K562 (cell line): ENCODE data around the gene ANO6. TPM values are rescaled to one million over a fixed set of nuclear protein-coding genes. Genes with fewer than 3 reads are reported as not detected.

Experiments
- ATAC-seq: fragments of 200-7000 bp; cut with Tn5 transposase; 3 replicates; pipeline ENCODE4 v1.9.1; 2020; ENCODE audit warnings: moderate library complexity
- BruUV-seq: library from RNA; stranded (reverse); fragments of 400-500 nt; replicated peaks from 2 replicates; lab custom pipeline; 2021; lab: Mats Ljungman, UMichigan
- CTCF ChIA-PET: fragments of 300-600 bp; formaldehyde crosslinking; extraction: SDS; loops from one replicate; lab custom pipeline; 2021; ENCODE audit warnings: low intra/inter-chr PET ratio; lab: Yijun Ruan, JAX
- POLR2A ChIA-PET: fragments of 300-600, 350-650 bp; sonication (Branson Sonifier 250); formaldehyde crosslinking; extraction: SDS; loops from one replicate; lab custom pipeline; 2021; ENCODE audit warnings: antibody characterized with exemption, inconsistent platforms; lab: Yijun Ruan, JAX
- DNase-seq, 4 experiments: peaks; one replicate each; pipeline versions ENCODE4 v3.0.0 to v3.0.0-alpha.2; 2011 to 2018; ENCODE audit warnings: low spot score in 3 of 4, mixed read lengths in 3 of 4; ENCODE audit errors: extremely low read depth in 1 of 4
- FAIRE-seq: peaks from 2 replicates; lab custom pipeline; 2011; peaks lifted over from hg19 to GRCh38; lab: Jason Lieb, UNC
- H2AFZ ChIP-seq: 2 replicates; pipeline ENCODE4 v1.6.0; 2011; ENCODE audit warnings: low read depth, low read length, control low read depth, inconsistent platforms
- H3K27ac ChIP-seq: fragments of 200-600 bp; 3 replicates; pipeline ENCODE4 v1.8.0; 2011; ENCODE audit warnings: low read depth, mild to moderate bottlenecking, control low read depth, inconsistent platforms, low read length, moderate library complexity, mixed read lengths; ENCODE audit errors: extremely low read depth
- H3K27me3 ChIP-seq, 2 experiments: fragments of 300-600 bp in 1 of 2; 2 replicates in 1 of 2; 3 replicates in 1 of 2; pipeline versions ENCODE4 v1.6.0 to v1.8.0; 2011; ENCODE audit warnings: inconsistent platforms in 2 of 2, low read length in 2 of 2, mild to moderate bottlenecking in 1 of 2, mixed read lengths in 1 of 2, moderate library complexity in 1 of 2; ENCODE audit not compliant: control insufficient read depth in 2 of 2, insufficient read depth in 2 of 2
- H3K36me3 ChIP-seq: fragments of 300-600 bp; 3 replicates; pipeline ENCODE4 v1.8.0; 2011; ENCODE audit warnings: mild to moderate bottlenecking, low read length, inconsistent platforms; ENCODE audit not compliant: control insufficient read depth, insufficient read depth
- H3K4me1 ChIP-seq, 2 experiments: fragments of 200-600 bp in 1 of 2; replicated peaks in 1 of 2; 2 replicates in 1 of 2; 3 replicates in 1 of 2; pipeline versions ENCODE4 v1.5.1 to v1.8.0; 2011; ENCODE audit warnings: inconsistent platforms in 2 of 2, low read length in 2 of 2, mild to moderate bottlenecking in 1 of 2, mixed read lengths in 1 of 2, moderate library complexity in 1 of 2; ENCODE audit not compliant: control insufficient read depth in 2 of 2, insufficient read depth in 2 of 2
- H3K4me2 ChIP-seq: 2 replicates; pipeline ENCODE4 v1.6.1; 2011; ENCODE audit warnings: low read length, control low read depth, inconsistent platforms, mixed read lengths; ENCODE audit not compliant: insufficient read depth
- H3K4me3 ChIP-seq: fragments of 200-600 bp; sonication (generic), shearing (Covaris generic); 2 replicates; pipeline ENCODE4 v1.5.1; 2016; ENCODE audit warnings: control low read depth, inconsistent platforms
- H3K79me2 ChIP-seq: fragments of 200-600 bp; 3 replicates; pipeline ENCODE4 v1.8.0; 2011; ENCODE audit warnings: low read length, inconsistent platforms; ENCODE audit not compliant: control insufficient read depth, insufficient read depth
- H3K9ac ChIP-seq, 2 experiments: 2 replicates each; pipeline versions ENCODE4 v1.6.0 to v1.6.1; 2011; ENCODE audit warnings: low read depth in 2 of 2, low read length in 2 of 2, control low read depth in 1 of 2, inconsistent platforms in 1 of 2, mild to moderate bottlenecking in 1 of 2, mixed read lengths in 1 of 2; ENCODE audit not compliant: insufficient read depth in 1 of 2
- H3K9me1 ChIP-seq: one replicate; pipeline ENCODE4 v1.6.0; 2011; ENCODE audit warnings: inconsistent platforms, mild to moderate bottlenecking, low read length, moderate library complexity; ENCODE audit not compliant: control insufficient read depth, insufficient read depth
- H3K9me3 ChIP-seq: replicated peaks from 2 replicates; pipeline ENCODE4 v1.5.1; 2011; ENCODE audit warnings: low read depth, low read length, inconsistent platforms; ENCODE audit not compliant: control insufficient read depth, insufficient read depth
- H4K20me1 ChIP-seq: replicated peaks from 2 replicates; pipeline ENCODE4 v1.6.1; 2011; ENCODE audit warnings: low read length, inconsistent platforms, mixed read lengths; ENCODE audit not compliant: control insufficient read depth, insufficient read depth
- CCAR2 ChIP-seq: fragments of 200-400 bp; formaldehyde crosslinking; IDR thresholded peaks from 2 replicates; pipeline ENCODE4 v1.6.1; 2017; ENCODE audit warnings: mild to moderate bottlenecking, low read depth, low read length
- CREB1 ChIP-seq, 2 experiments: sonication (generic) in 1 of 2; formaldehyde crosslinking in 1 of 2; IDR thresholded peaks; 2 replicates each; pipeline versions ENCODE4 v1.6.1 to v1.8.0; 2012 to 2022; ENCODE audit warnings: inconsistent platforms in 1 of 2, mild to moderate bottlenecking in 1 of 2, missing genetic modification reagents in 1 of 2, moderate library complexity in 1 of 2
- GATAD2A ChIP-seq: fragments of 450-650 bp; IDR thresholded peaks from 2 replicates; pipeline ENCODE4 v1.6.1; 2017
- HDAC2 ChIP-seq: fragments of 450-650 bp; IDR thresholded peaks from 2 replicates; pipeline ENCODE4 v1.6.1; 2016; ENCODE audit warnings: mild to moderate bottlenecking
- MBD2 ChIP-seq: sonication (generic); IDR thresholded peaks from 2 replicates; pipeline ENCODE4 v1.6.1; 2016; ENCODE audit warnings: low read depth, borderline replicate concordance
- POLR2AphosphoS5 ChIP-seq: IDR thresholded peaks from 2 replicates; pipeline ENCODE4 v1.6.1; 2011; ENCODE audit warnings: mild to moderate bottlenecking, low read depth, low read length, moderate library complexity; ENCODE audit not compliant: control insufficient read depth, insufficient read depth
- RBFOX2 ChIP-seq: fragments of 200-400 bp; formaldehyde crosslinking; IDR thresholded peaks from 2 replicates; pipeline ENCODE4 v1.6.1; 2017; ENCODE audit warnings: low read depth, mild to moderate bottlenecking, low read length, moderate library complexity
- RBM25 ChIP-seq: fragments of 200-400 bp; formaldehyde crosslinking; IDR thresholded peaks from 2 replicates; pipeline ENCODE4 v1.6.1; 2018; ENCODE audit warnings: low read length, low read depth, moderate library complexity; ENCODE audit not compliant: severe bottlenecking
- SP1 ChIP-seq: sonication (generic); formaldehyde crosslinking; IDR thresholded peaks from 2 replicates; pipeline ENCODE4 v1.8.1; 2022; ENCODE audit warnings: mild to moderate bottlenecking, missing genetic modification reagents
- STAT5B ChIP-seq: fragments of 250-450 bp; sonication (Bioruptor Pico); IDR thresholded peaks from 2 replicates; pipeline ENCODE4 v1.8.0; 2021; ENCODE audit warnings: mild to moderate bottlenecking, inconsistent platforms
- TFE3 ChIP-seq: fragments of 450-650 bp; formaldehyde crosslinking; IDR thresholded peaks from 2 replicates; pipeline ENCODE4 v1.4.0; 2020; ENCODE audit warnings: mild to moderate bottlenecking, mixed read lengths
- ZSCAN29 ChIP-seq: fragments of 450-650 bp; IDR thresholded peaks from 2 replicates; pipeline ENCODE4 v1.6.1; 2017
- WGBS: fragments of 100-300 bp; shearing (Covaris generic); methylation state at CpG from one replicate; pipeline ENCODE4 v1.1.6; 2016; ENCODE audit warnings: low coverage, mixed read lengths; ENCODE audit not compliant: insufficient coverage; ENCODE audit errors: missing lambda C conversion rate; 5-methylcytosine and 5-hydroxymethylcytosine counted together
- in situ Hi-C: fragments of 300-500 bp; cut with MboI; formaldehyde crosslinking; loops from 4 replicates; pipeline ENCODE4 v1.15.0; 2018; ENCODE audit warnings: inconsistent platforms, mixed read lengths
- intact Hi-C: fragments of 100-400 bp; cut with micrococcal nuclease; formaldehyde crosslinking; loops from 2 replicates; pipeline ENCODE4 v1.14.2; 2022
- polyA plus RNA-seq, 8 experiments: library from polyadenylated mRNA; depleted of rRNA in 4 of 8; stranded (reverse) in 5 of 8; unstranded in 3 of 8; fragments of >200 nt; fragmentation: Nextera tagmentation in 2 of 8; fragmentation: Illumina TruSeq in 1 of 8; extraction: Ambion mirVana in 2 of 8; extraction: Trizol in 1 of 8; gene quantifications; 2 replicates each; pipeline versions ENCODE4 v1.2.1 to v1.2.3, GENCODE V29; 2011 to 2014; ENCODE audit warnings: inconsistent platforms in 1 of 8, missing spikeins in 1 of 8
- total RNA-seq, 7 experiments: library from RNA; depleted of rRNA in 6 of 7; stranded (reverse); fragments of >200 nt in 6 of 7; fragmentation: Illumina TruSeq in 2 of 7; extraction: Trizol in 2 of 7; gene quantifications; 2 replicates each; pipeline versions ENCODE4 v1.2.1 to v1.2.3, GENCODE V29; 2011 to 2021; ENCODE audit warnings: low replicate concordance in 1 of 7
- TF ChIP-seq, protein P1 (sequence below): fragments of 450-650 bp; IDR thresholded peaks from 2 replicates; pipeline ENCODE4 v1.6.1; 2014; ENCODE audit warnings: low read depth, mild to moderate bottlenecking, moderate library complexity, borderline replicate concordance

Gene ANO6
- total and polyA plus RNA-seq, 9 of the 15 experiments (the other 6 are each of a cell fraction or from before 2014, with no cell fraction given) = 3.5 to 24.7 (median 20.3) TPM

GRCh38 chr12:45427042-45427441, 211.1 kb downstream of the ANO6 start (continued):
- TF ChIP-seq, protein P1, sequence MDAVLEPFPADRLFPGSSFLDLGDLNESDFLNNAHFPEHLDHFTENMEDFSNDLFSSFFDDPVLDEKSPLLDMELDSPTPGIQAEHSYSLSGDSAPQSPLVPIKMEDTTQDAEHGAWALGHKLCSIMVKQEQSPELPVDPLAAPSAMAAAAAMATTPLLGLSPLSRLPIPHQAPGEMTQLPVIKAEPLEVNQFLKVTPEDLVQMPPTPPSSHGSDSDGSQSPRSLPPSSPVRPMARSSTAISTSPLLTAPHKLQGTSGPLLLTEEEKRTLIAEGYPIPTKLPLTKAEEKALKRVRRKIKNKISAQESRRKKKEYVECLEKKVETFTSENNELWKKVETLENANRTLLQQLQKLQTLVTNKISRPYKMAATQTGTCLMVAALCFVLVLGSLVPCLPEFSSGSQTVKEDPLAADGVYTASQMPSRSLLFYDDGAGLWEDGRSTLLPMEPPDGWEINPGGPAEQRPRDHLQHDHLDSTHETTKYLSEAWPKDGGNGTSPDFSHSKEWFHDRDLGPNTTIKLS = no peak
- no peak for TF ChIP-seq RBM25
- no peak for TF ChIP-seq CCAR2
- no peak for TF ChIP-seq STAT5B (CRISPR knock-in tag)
- TF ChIP-seq SP1 (CRISPR knock-in tag) = no peak
- no peak for TF ChIP-seq GATAD2A
- no peak for TF ChIP-seq ZSCAN29
- no peak for TF ChIP-seq HDAC2
- TF ChIP-seq POLR2AphosphoS5 = no peak
- TF ChIP-seq MBD2 = no peak
- TF ChIP-seq CREB1 (IDR thresholded peaks at IDR 0.05) = no peak
- no peak for TF ChIP-seq CREB1 (CRISPR knock-in tag; IDR thresholded peaks at IDR 0.05)

DNA sequence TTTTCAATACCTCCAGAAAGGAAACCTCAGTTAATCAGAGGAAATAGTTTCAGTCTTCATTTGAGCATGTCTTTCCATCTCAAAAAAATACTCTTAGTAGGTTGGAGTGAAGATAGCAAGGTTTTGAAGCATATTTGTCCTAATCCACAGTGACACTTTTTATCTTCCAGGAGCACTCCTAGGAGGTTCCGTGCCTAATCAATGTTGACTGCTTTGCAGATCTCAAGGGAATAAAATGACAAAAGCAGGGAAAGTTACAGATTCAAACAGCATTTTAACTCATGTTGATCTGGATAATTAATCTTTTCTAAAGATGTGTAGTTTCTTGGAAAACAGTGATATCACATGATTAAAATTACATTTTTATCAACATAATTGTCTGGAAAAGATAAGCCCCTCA, 213.9 kb downstream of the ANO6 start:
- Histone ChIP-seq H3K4me2 (no peak overlapping the region), H3K9me1 (no peaks in the 10 kb centered on the region), H3K9me3 (no peaks in the 10 kb centered on the region), H3K4me1 (no peaks in the 10 kb centered on the region), H3K27ac (no peak overlapping the region), H3K36me3 (peaks cover 12% of the 10 kb centered on the region; the same call in 2 of the 3 replicates), H3K4me3 (no peak overlapping the region), H3K9ac (no peak overlapping the region), H3K79me2 (no peaks in the 10 kb centered on the region), H3K27me3 (no peaks in the 10 kb centered on the region), H2AFZ (no peak overlapping the region), H4K20me1 (no peaks in the 10 kb centered on the region)
- in situ Hi-C loops = no loop called here
- DNase-seq = no peak
- no peak for FAIRE-seq
- ATAC-seq = no peak
- TF ChIP-seq RBFOX2 (no peak), TFE3 (peak; percentile 36; the same call in 1 of the 2 replicates)
- BruUV-seq = no TSS peak
- ChIA-PET CTCF (no interaction called here), POLR2A (no interaction called here)
- intact Hi-C loops = loop anchor here (10.0 kb wide), 2 partner anchors 155 to 255 kb away; no protein-coding TSS in a partner anchor
- 44% methylated on average over 1 of the region's 1 CpG for WGBS
